Activated naive CD4-positive, alpha-beta T cell treated with Interleukin-2 at 50 U/mL for 16 hours (primary cell): ENCODE measurements around the gene BUD23.
A peak's percentile ranks its signal among the peaks of the same experiment; 100 is the strongest.
"Not testable (repeated sequence)": the region's sequence is repeated elsewhere in the genome, so short reads cannot be mapped to it uniquely, and the experiment has no call there.

Source experiments
- DNase-seq: peaks from one replicate; pipeline ENCODE4 v3.0.0-alpha.2; 2020

BUD23 gene

GRCh38 chr7:73722182-73722581 lies 38.8 kb downstream of the BUD23 start:
- DNase-seq: not testable (repeated sequence)

- DNase-seq: no peak
These were observed 39.4 kb downstream of the BUD23 start for GRCh38 chr7:73722785-73723184.

GRCh38 chr7:73723813-73724212 lies 40.4 kb downstream of the BUD23 start:
- no peak for DNase-seq

GRCh38 chr7:73726083-73726466 lies 42.7 kb downstream of the BUD23 start:
- no peak for DNase-seq

- DNase-seq: no peak
These were observed 44.6 kb downstream of the BUD23 start for GRCh38 chr7:73727952-73728351.

- no peak for DNase-seq
These were observed 45.2 kb downstream of the BUD23 start for GRCh38 chr7:73728551-73728950.

- no peak for DNase-seq
These were observed 47.1 kb downstream of the BUD23 start for GRCh38 chr7:73730485-73730884.

- no peak for DNase-seq
These were observed 49.0 kb downstream of the BUD23 start for GRCh38 chr7:73732397-73732796.

GRCh38 chr7:73734619-73735527 lies 51.5 kb downstream of the BUD23 start:
- DNase-seq: peak; percentile 84

GRCh38 chr7:73735528-73735905 lies 52.1 kb downstream of the BUD23 start:
- DNase-seq: no peak

GRCh38 chr7:73736885-73737284 lies 53.5 kb downstream of the BUD23 start:
- DNase-seq: no peak

- DNase-seq: no peak
These were observed 54.3 kb downstream of the BUD23 start for GRCh38 chr7:73737491-73738219.

GRCh38 chr7:73738220-73738611 lies 54.8 kb downstream of the BUD23 start:
- DNase-seq: peak; percentile 57

- DNase-seq: peak; percentile 99
These were observed 55.4 kb downstream of the BUD23 start, which contains the start of gene ABHD11 for GRCh38 chr7:73738612-73739386. TSS of gene ABHD11 (minus strand) at chr7:73738802. CDS start at chr7:73738770, 32 bp downstream.

GRCh38 chr7:73739387-73739767 lies 56.0 kb downstream of the BUD23 start:
- no peak for DNase-seq

GRCh38 chr7:73740212-73740611 lies 56.8 kb downstream of the BUD23 start:
- no peak for DNase-seq

GRCh38 chr7:73740771-73741170 lies 57.4 kb downstream of the BUD23 start:
- no peak for DNase-seq

GRCh38 chr7:73741600-73741999 lies 58.2 kb downstream of the BUD23 start:
- no peak for DNase-seq

- no peak for DNase-seq
These were observed 58.9 kb downstream of the BUD23 start for GRCh38 chr7:73742338-73742752.

- no peak for DNase-seq
These were observed 59.6 kb downstream of the BUD23 start for GRCh38 chr7:73742753-73743641.

- DNase-seq: no peak
These were observed 63.0 kb downstream of the BUD23 start for GRCh38 chr7:73746378-73746777.
